Hepatic stellate cell (primary cell): ENCODE measurements around the gene ARVCF.

Source experiments
- DNase-seq: peaks from one replicate; pipeline ENCODE4 v3.0.0; 2011; ENCODE audit warnings: low spot score

Gene ARVCF, protein sequence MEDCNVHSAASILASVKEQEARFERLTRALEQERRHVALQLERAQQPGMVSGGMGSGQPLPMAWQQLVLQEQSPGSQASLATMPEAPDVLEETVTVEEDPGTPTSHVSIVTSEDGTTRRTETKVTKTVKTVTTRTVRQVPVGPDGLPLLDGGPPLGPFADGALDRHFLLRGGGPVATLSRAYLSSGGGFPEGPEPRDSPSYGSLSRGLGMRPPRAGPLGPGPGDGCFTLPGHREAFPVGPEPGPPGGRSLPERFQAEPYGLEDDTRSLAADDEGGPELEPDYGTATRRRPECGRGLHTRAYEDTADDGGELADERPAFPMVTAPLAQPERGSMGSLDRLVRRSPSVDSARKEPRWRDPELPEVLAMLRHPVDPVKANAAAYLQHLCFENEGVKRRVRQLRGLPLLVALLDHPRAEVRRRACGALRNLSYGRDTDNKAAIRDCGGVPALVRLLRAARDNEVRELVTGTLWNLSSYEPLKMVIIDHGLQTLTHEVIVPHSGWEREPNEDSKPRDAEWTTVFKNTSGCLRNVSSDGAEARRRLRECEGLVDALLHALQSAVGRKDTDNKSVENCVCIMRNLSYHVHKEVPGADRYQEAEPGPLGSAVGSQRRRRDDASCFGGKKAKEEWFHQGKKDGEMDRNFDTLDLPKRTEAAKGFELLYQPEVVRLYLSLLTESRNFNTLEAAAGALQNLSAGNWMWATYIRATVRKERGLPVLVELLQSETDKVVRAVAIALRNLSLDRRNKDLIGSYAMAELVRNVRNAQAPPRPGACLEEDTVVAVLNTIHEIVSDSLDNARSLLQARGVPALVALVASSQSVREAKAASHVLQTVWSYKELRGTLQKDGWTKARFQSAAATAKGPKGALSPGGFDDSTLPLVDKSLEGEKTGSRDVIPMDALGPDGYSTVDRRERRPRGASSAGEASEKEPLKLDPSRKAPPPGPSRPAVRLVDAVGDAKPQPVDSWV

GRCh38 chr22:20016734-20017621, at the start of gene ARVCF:
ARVCF (minus strand) TSS chr22:20016823; CDS start chr22:19990794, 26,029 bp downstream.
- peak; percentile 100 for DNase-seq

GRCh38 chr22:20065896-20066616, 49.4 kb upstream of the ARVCF start:
- no peak for DNase-seq

DNA sequence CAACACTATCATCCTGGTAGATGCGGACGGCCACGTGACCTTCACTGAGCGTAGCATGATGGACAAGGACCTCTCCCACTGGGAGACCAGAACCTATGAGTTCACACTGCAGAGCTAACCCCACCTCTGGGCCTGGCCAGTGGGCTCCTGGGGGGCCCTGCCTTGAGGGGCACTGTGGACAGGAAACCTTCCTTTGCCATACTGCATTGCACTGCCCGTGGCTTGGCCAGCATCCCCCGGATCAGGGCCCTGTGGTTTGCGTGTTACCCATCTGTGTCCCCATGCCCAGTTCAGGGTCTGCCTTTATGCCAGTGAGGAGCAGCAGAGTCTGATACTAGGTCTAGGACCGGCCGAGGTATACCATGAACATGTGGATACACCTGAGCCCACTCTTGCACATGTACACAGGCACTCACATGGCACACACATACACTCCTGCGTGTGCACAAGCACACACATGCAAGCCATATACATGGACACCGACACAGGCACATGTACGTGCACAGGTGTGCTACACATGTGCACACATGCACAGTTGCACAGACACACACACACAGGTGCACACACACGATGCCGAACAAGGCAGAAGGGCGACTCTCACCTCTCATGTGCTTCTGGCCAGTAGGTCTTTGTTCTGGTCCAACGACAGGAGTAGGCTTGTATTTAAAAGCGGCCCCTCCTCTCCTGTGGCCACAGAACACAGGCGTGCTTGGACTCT, 48.1 kb upstream of the ARVCF start:
- no peak for DNase-seq

GRCh38 chr22:20064140-20064480, 47.5 kb upstream of the ARVCF start:
- DNase-seq = no peak

- no peak for DNase-seq
These were observed 46.9 kb upstream of the ARVCF start for GRCh38 chr22:20063271-20064139.

GRCh38 chr22:20062766-20063083, 46.1 kb upstream of the ARVCF start:
- DNase-seq = no peak

- no peak for DNase-seq
These were observed 45.6 kb upstream of the ARVCF start for GRCh38 chr22:20062043-20062765.

GRCh38 chr22:20061481-20061861, 44.8 kb upstream of the ARVCF start:
- no peak for DNase-seq

- no peak for DNase-seq
These were observed 44.3 kb upstream of the ARVCF start for GRCh38 chr22:20060700-20061480.

DNA sequence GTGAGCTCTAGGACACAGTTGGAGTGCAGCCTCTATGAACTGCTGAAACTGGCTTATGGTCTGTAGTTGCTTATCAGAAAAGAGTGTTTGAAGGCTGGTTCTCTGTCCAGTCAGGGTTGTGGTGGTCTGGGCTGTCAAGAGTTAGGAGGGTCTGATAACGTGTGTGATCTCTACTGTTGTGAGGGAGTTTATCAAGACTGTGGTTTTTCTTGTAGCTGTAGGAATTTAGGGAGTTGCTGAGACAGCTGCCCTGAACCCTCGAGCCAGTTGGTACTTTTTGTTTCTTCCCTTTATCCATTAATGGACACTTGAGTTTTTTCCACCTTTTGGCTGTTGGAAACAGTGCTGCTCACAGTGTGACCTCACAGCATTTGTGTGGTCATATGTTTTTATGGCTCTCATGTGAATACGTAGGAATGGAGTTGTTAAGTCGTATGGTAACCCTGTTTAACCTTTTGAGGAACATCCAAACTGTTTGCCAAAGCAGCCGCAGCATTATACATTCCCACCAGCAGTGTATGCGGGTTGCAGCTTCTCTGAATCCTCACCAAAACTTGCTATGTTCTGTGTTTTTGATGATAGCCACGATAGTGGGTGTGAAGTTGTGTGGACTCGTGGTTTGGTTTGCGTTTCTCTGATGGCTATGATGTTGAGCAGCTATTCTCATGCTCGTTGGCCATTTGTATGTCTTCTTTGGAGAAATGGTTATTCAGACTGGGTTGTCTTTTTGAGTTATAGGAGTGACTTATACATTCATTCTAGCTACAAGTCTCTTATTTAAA, 42.6 kb upstream of the ARVCF start:
- no peak for DNase-seq

GRCh38 chr22:20057596-20058268, 41.1 kb upstream of the ARVCF start:
- DNase-seq = no peak

GRCh38 chr22:20056696-20057386, 40.2 kb upstream of the ARVCF start:
- no peak for DNase-seq

DNA sequence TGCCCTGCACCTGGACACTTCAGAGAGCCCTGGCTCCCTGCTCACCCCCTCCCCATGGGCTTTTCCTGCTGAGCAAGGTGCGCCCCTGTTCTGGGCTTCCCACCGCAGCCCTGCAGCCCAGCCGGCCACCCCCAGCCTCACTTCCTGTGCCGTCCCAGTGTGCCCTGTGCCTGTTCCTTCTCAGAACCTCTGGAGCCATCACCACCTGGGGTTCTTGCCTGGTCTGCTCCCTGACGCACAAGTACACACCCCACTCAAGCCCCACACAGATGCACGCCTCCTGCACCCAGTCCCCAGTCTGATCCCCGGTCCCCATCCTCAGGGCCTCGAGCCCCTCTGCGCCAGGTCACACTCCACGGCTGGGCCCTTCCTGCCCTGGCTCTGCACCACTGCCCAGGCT, 39.5 kb upstream of the ARVCF start:
- no peak for DNase-seq

GRCh38 chr22:20055654-20056053, 39.0 kb upstream of the ARVCF start:
- no peak for DNase-seq

DNA sequence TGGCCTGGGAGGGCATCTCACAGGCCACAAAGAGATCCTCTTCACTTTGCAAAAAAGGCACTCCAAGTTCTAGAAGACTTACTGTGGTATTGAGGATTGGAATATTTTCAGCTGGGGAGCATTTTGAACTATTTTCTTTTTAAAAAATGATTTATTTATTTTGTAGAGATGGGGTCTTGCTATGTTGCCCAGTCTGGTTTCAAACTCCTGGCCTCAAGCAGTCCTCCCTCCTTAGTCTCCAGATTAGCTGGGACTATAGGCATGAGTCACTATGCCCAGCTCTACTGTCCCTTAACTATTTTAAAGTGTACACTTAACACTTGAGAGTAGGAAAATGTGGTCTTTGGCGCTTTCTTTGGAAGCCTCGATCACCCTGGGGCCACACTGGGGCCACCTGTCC, 38.5 kb upstream of the ARVCF start:
- DNase-seq = no peak

GRCh38 chr22:20054485-20054884, 37.9 kb upstream of the ARVCF start:
- no peak for DNase-seq
